ENCODE data around the gene PHF13.
"Not testable (repeated sequence)": the region's sequence is repeated elsewhere in the genome, so short reads cannot be mapped to it uniquely, and the experiment has no call there.

PHF13 gene

DNA sequence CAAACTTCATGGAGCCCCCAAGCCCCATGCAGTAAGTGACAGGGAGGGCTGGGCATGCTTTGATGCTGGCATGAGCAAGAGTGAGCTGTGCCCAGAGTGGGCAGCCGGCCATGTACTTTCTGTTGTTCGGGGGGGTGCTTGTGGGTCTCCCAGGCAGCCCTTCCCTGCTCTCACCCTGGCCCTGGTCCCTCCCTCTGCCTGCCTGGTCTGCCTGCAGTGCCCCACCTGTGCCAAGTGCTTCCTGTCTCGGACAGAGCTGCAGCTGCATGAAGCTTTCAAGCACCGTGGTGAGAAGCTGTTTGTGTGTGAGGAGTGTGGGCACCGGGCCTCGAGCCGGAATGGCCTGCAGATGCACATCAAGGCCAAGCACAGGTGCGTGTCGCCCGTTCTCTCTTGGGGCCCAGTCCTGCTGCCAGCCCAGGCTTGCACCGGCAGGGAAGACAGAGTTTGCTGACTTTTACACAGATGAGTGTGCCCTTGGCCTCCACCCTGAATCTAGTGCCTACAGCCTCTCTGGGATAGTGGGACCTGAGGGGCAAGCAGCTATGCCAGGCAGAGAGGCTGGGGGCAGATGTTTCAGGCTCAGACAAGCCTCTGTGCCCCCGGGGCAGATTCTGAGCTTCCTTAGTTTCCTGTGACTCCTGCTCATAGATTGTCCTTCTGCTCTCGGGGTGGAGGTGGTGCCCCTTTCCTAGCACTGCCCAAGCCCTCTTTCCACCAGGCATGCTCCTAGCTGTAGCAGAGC lies 26.1 kb upstream of the PHF13 start:
- DNase-seq = no peak

DNA sequence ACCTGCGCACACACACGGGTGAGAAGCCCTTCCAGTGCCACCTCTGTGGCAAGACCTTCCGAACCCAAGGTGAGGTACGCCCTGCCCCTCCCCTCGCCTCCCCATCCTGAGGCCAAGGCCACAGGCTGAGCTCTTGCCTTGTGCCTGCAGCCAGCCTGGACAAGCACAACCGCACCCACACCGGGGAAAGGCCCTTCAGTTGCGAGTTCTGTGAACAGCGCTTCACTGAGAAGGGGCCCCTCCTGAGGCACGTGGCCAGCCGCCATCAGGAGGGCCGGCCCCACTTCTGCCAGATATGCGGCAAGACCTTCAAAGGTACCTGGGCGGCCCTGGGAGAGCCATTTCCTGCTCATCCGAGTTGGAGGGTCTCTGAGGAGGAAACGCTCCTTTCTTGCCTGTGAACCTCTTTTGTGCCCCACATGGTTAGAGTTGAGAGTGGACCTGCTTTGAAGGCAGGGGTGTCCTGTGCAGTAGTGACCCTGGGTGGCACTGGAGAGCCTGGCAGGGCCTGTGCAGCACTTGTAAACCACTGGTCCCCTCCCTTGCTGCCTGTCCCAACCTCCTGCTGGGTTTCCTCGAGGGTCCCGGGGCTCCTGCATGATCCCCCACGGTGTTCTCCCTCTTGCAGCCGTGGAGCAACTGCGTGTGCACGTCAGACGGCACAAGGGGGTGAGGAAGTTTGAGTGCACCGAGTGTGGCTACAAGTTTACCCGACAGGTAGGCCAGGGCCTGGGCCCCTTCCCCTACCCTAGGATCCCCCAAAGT lies 25.2 kb upstream of the PHF13 start:
- no peak for DNase-seq

DNA sequence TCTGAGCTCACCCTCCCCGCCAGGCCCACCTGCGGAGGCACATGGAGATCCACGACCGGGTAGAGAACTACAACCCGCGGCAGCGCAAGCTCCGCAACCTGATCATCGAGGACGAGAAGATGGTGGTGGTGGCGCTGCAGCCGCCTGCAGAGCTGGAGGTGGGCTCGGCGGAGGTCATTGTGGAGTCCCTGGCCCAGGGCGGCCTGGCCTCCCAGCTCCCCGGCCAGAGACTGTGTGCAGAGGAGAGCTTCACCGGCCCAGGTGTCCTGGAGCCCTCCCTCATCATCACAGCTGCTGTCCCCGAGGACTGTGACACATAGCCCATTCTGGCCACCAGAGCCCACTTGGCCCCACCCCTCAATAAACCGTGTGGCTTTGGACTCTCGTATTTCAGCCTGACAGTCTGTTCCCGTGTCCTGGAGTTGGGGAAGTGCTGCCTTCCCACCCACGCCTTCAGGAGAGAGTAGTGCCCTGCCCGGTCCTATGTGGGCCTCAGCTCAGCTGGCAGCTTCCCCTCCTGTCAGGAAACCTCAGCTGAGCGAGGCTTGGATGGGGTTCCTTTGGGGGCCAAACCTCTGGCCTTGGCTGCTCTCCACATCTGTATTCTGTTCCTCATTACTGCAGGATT lies 24.5 kb upstream of the PHF13 start:
- no peak for DNase-seq

DNA sequence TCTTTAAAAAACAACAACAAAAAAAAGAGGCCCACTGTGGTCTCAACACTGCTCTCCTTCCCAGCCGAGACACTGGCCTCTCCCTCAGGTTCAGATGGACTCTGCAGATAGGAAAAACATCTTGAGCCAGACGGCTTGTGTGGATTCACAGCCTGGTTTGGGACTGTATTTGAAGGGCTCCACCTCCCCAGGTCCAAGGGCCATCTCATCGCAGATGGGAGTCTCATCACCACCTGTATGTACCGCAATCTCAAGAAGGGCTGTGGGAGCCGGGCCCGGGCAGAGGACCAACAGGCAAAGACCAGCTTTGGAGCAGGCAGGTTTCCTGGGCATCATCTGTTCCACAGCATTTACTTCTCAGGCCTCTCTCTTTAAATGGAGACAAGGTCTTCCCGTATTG lies 23.5 kb upstream of the PHF13 start:
- DNase-seq = no peak

DNA sequence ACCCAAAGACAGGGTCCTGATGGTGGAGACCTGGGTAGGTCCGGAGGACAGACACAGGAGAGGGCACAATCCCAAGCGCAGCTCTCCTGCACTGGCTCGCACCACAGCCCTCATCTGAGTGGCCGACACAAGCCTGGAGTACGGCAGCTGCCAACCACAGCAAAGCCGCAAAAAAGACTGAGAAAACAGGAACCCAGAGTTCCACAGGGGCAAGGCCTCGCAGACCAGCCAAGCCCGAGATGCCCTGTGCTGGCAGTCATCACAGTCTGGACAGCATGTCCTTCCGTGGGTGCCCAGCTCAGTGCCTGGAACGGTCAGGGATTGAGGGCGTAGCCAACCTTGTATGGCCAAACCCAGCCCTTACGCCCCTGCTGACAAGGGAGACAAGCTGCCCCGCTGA lies 22.3 kb upstream of the PHF13 start:
- DNase-seq = no peak

DNA sequence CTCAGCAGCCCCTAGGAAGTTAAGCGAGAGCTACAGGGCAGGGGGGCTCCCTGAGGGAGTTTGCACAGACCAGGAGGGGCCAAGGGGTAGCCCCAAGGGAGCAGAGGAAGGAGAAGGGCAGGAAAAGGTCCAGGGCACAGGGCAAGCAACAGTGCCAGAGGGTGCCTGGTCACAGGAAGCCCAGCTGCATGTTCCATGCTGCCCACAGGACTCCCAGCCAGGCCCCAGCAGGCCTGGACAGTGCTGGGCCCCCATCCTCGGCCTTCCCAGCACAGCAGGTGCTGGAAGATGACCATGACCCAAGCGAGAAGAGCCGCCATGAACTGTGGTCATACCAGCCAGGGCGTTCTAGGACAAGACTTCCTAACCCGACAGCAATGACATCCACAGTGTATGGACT lies 21.9 kb upstream of the PHF13 start:
- DNase-seq = no peak

DNA sequence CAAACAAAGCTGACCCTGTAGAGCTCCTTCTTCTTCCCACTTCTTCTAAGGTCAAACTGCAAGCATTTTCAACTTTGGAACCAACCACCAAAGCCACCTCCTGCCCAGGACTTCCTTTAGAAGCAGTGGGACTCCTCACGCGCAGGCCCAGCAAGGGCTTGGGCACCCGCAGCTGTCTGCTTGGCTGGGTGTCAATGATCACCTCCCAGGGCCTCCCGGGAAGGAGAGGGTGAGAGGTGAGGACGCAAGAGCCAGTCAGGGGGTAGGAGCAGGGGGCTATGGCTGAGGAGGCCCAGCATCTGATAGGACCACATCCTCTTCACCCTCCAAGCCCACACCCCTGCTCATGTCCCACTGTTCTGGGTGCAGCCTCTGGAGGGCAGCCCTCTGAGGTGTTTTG lies 21.1 kb upstream of the PHF13 start:
- no peak for DNase-seq

DNA sequence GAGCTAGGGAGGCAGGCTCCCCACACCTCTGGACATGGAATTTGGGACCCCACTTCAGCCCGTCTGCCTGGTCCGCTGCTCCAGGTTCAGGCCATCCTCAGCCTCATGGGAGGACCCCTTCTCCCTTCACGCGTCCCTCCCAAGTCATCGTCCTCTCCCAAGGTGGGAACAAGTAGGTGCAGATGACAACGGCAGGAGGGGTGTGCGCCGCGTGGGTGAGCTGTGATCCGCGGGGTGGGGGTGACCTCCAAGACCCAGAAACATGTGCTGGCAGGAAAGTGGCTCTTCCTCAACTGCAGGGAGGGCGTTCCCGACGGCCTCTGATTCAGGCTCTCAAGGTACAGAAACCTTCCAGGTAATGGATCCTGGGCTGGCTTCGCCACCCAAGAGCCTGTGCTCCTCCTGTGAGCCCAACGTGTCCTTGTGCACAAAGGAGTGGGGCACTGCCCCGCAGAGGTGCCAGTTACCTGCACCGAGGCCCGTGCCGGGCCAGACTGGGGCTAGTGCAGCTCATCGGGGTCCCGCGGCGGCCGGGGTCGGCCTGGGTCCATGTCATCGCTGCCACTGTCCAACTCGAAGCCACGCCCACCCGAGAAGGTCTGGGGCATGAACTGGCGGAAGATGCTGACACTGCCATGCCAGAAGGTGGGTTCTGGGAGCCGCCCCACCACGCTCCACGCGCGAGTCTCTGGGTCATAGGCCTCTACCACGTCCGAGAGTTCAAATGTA lies 20.5 kb upstream of the PHF13 start:
- no peak for DNase-seq

DNA sequence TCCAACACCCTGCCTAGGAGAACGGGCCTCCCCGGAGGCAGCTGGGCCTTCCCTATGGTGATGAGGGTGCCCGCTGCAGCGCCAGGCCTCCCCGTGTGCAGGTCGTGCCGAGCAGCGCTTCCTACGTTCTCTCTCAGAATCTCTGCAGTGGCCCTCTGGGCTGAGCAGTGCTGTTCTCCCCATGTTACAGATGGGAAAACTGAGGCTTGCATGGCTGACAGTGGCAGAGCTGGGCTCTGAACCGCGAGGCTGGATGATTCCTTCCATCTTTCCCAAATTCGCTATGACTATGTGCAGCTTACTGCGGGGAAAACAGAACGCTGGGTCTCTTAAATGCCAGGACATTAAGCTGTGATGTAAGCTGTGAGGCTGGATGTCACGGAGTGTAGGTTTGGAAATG lies 19.7 kb upstream of the PHF13 start:
- no peak for DNase-seq

DNA sequence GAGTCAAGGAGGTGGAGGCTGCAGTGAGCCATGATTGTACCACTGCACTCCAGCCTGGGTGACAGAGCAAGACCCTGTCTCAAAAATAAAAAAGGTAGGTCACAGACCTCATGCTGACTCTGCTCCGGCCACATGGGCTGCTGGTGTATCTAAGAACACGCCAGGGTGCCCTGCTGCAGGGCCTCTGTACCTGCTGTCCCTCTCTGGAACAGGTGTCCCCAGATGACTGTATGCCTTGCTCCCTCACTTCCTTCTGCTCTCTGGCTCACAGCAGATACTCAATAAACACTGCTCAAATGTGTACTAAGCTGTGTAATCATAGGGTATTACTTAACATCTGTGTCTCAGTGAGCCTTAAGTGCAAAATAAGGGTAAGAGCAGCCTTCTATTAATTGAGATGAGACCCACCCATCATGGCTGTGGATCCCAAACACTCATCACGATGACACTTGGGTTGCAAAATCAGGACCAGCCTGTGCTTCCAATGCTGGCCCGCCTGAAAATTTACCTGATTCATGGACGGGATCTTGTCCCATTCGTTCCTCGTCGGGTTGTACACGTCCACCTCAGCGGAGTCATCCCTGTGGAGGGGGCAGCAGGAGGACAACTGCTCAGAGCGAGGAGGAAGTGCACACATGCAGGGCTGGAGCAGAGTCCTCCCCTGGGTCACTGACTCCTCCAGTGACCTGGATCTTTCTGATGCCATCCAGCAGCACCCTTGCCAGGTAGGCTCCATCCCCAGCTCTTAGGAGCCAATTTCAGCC lies 18.4 kb upstream of the PHF13 start:
- no peak for DNase-seq

DNA sequence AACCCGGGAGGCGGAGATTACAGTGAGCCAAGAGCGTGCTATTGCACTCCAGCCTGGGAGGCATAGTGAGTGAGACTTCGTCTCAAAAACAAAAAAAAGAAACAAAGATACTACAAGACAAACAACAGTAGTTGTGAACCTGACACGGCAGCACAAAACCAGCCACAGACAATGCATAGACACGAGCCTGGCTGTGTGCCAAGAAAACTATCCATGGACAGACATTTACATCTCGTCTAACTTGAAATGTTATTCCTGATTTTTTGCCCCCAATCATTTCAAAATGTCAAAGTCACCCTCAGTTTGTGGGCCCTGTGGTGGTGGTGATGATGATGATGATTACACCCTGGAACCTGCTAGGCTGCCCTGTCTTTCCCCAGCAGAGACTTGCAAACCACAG lies 17.2 kb upstream of the PHF13 start:
- DNase-seq = no peak

DNA sequence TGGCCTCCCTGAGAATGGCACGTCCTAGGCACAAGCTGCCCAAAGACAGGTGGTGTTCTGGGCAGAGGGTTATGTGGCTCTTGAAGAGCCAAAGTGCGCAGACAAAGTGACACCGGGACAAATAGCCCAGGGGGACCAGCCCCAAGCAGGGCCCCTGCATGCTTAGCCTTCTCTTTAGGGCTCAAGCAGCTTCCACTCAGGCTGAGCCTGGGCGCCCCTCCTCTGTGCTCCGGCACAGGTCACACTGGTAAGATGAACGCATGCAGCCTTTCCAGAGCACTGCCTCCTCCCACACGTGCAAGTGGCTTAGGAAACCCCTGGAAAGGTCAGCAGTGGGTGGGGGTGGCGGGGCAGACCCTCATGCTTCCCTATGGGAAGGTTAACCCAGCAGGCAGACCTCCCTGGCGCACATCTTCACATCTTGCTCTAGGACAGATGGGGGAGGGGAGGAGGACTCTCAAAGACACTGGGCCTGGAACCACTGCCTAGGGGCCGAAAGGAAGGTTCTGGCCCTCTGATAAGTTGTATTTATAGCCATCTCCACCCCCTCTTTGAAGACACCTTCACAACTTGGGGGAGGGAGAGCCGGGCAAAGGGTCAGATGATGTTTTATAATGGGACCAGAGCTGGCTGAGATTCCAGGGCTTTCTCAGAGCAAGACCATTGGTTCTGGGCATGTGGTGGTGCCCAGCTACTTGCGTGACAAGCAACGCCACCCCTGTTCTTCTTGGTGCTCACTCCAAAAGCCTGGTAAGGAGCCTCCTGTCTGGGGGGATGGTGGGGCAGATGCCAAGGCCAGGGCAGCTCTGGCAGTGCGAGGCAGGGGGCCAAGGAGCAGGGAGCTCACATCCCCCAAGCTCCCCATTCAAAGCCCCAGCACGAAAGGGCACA lies 16.4 kb upstream of the PHF13 start:
- no peak for DNase-seq

DNA sequence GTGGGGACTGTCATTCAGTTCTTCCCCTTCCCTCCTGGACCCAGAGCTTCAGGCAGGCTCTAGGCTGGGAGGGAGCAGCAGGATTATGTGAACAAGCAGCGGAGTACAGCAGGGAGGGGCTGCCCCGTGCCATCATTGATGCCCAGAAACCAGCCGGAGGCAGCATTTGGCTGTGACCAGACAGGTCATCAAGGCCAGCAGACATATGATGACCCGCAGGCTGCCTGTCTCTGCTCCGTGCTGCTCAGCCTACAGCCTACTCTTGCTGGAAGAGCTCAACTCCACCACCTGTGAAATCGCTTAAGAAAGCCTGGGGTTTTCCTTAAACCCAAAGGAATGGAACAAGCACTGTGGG lies 15.8 kb upstream of the PHF13 start:
- DNase-seq = no peak

DNA sequence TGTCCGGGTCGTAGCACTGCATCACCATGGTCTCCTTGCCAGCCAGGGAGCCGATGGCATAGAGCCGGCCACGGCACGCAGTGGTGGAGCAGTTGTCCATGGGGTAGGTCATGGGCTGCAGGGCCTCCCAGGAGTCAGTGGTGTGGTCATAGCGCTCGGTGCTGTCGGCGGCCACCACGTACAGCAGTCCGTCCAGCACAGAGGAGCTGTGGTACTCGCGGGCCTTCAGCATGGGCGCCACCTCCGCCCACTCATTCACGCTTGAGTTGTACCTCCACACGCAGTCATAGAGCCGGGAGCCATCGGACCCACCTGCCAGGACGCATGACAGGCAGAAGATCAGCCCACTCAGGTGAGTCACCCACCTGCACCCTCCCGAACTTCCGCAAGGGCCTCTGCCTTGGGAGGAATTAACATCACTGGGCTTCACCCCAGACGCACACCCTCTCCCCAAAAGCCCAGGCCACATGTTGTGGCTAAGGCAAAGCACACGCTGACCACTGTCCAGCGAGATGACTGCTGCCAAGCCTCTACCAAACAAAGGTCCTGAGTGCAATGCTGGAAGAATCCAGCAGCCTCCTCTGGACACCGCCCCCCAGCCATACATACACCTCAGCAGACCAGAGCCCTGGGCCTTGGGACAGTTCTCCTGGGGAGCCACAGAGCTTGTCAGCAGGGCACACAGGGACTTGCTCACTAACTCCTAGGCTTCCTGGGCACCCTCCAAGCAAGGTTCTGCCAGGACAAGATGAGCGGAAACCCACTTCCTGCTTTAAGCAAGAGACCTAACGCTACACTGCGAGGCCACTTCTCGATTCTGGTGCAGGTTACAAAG lies 14.2 kb upstream of the PHF13 start:
- DNase-seq = peak; percentile 60

DNA sequence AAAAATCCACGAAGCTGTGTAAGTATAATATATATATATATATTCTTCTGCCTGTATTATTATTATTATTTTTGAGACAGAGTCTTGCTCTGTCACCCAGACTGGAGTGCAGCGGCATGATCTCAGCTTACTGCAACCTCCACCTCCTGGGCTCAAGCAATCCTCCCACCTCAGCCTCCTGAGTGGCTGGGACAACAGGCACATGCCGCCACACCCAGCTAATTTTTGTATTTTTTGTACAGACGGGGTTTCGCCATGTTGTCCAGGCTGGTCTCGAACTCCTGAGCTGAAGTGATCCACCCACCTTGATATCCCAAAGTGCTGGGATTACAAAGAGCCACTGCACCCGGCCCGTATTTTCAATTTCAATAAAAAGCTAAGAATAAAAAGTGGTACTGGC lies 13.5 kb upstream of the PHF13 start:
- DNase-seq = not testable (repeated sequence)

DNA sequence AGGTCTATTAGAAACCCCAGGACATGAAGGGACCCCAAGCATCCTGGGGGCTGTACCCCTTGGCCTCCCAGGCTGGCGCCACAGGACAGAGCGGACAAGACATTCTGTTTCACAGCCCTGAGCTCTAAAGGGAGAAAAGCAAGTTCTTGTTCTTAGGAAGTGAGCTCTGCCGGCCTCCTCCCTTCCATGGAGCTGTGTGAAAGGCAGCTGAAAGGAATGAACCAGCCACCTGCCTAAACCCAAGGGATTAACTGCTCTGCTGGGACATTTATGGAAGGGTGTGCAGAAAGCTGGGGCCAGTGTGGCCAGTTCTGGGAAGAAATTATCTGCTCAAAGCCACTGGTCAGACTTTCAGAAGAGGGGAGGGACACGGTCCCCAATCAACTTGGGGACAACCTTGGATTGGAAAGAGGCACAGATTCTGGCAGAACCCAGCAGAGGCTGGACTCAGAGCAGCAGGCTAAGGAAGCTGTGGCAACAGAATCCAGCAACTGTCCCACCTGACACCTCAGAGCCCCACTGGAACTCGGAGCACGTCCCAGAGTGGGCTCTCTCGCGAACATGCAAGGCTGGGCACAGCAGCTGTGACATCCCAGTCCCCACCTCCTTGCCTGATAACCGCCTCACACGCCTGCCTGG lies 13.0 kb upstream of the PHF13 start:
- no peak for DNase-seq

DNA sequence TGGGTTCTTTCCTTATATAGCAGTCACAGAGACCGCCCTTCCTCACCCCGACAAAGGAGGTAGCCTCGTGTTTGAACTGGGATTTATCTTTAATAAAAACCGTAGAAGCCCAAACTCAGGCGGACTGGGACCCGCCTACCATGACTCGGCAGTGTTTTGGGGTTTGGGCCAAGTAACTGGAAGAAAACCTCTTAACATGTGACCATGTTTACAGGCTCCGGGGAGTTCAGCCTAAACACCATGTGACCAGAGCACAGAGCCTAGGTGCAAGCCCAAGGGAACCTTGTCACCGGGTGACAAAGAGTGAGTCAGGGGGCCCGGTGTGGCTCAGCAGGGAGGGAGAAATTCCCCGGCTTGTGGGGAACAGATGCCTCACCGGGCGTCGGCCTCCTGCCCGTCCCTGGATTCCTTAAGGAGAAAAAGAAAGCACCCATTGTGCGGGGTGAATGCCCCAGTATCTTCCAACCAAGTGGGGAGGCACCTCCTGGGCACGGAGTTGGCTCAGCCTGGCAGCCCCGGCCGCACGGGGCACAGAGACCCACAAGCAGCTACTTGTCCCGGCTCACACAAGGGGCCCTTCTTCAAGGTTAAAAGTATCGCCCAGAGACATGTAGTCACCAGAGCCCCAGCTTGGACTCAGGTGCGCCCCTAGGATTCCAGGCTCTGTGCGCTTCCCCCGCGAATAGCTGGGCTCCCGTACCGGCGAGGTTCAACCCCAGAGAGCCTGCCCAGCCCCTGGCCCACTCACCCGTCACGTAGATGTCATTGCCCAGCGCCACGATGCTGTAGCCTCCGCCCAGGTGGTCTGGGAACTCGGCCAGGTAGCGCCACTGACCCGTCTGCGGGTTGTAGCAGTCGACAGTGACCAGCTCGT lies 12.2 kb upstream of the PHF13 start:
- peak; percentile 87 for DNase-seq

DNA sequence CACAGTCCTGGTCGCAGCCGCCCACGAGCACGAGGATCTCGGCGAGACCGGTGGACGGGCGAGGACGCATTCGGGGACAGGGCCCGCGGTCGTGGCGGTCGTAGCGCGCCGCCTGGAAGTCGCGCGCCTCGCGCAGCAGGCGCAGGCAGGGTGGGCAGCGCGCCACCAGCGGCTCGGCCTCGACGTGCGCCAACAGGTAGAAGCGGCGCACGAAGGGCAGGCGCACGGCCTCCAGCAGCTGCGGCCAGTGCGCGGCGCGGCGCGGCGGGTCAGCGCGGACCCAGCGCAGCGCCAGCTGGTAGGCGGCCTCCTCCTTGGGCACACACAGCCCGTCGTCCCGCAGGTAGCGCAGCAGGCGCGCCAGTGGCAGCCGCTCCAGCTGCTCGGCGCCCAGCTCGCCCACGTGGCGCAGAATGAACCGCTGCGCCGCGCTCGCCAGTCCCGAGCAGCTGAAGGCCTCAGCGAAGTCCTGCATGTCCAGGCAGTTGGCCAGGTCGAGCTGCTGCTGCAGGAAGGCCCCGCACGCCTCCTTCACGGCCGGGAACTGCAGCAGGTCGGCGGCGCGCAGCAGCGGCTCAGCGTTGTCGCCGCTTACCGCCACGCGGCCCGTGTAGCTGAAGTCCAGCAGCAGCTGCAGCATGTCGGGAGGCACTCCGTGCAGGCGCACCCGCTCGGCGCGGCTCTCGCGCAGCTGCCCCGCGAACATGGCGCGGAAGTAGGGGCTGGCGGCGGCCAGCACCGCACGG lies 11.4 kb upstream of the PHF13 start:
- DNase-seq = no peak

All from activated CD4-positive, alpha-beta T cell treated with anti-CD3 and anti-CD28 coated beads, Interleukin-2, amount 50 U/mL, for 16 hours (primary cell).